Endothelial cell of umbilical vein (primary cell): ENCODE data around the gene RC3H1. TPM values are rescaled to one million over a fixed set of nuclear protein-coding genes. Genes with fewer than 3 reads are reported as not detected.

Experiments used
- BruUV-seq: library from RNA; stranded (reverse); fragments of 400-500 nt; replicated peaks from 2 replicates; lab custom pipeline; 2021; lab: Mats Ljungman, UMichigan
- CTCF ChIA-PET: fragments of 300-600, 350-600 bp; sonication (Branson Sonifier 250); formaldehyde crosslinking; loops from one replicate; lab custom pipeline; 2021; ENCODE audit warnings: antibody characterized with exemption, inconsistent platforms; lab: Charles Lee
- POLR2A ChIA-PET: fragments of 300-600, 350-600 bp; sonication (Branson Sonifier 250); formaldehyde crosslinking; loops from one replicate; lab custom pipeline; 2021; ENCODE audit warnings: antibody characterized with exemption, inconsistent platforms; lab: Charles Lee
- DNase-seq: peaks from one replicate; pipeline ENCODE4 v3.0.0-alpha.2; 2011; ENCODE audit warnings: low read depth, low spot score
- FAIRE-seq: peaks from 2 replicates; lab custom pipeline; 2011; peaks lifted over from hg19 to GRCh38; lab: Jason Lieb, UNC
- H2AFZ ChIP-seq: 2 replicates; pipeline ENCODE4 v1.6.0; 2012; ENCODE audit warnings: low read depth, low read length, control low read depth, inconsistent platforms
- H3K27ac ChIP-seq: 2 replicates; pipeline ENCODE4 v1.5.1; 2011; ENCODE audit warnings: low read depth, mild to moderate bottlenecking, control low read depth, low read length, moderate library complexity; ENCODE audit not compliant: insufficient read depth
- H3K27me3 ChIP-seq, 2 experiments: 2 replicates each; pipeline versions ENCODE4 v1.6.0 to v1.6.1; 2011; ENCODE audit warnings: low read length in 2 of 2, mixed read lengths in 1 of 2; ENCODE audit not compliant: control insufficient read depth in 2 of 2, insufficient read depth in 2 of 2
- H3K36me3 ChIP-seq, 2 experiments: 2 replicates in 1 of 2; 3 replicates in 1 of 2; pipeline ENCODE4 v1.5.1; 2011; ENCODE audit warnings: low read length in 2 of 2, mild to moderate bottlenecking in 1 of 2, moderate library complexity in 1 of 2; ENCODE audit not compliant: control insufficient read depth in 2 of 2, insufficient read depth in 2 of 2; ENCODE audit errors: extremely low read depth in 1 of 2
- H3K4me1 ChIP-seq: 3 replicates; pipeline ENCODE4 v1.5.1; 2011; ENCODE audit warnings: mild to moderate bottlenecking, low read length; ENCODE audit not compliant: control insufficient read depth, insufficient read depth; ENCODE audit errors: extremely low read depth
- H3K4me2 ChIP-seq: 2 replicates; pipeline ENCODE4 v1.6.1; 2011; ENCODE audit warnings: low read length, control low read depth, mixed read lengths; ENCODE audit not compliant: insufficient read depth
- H3K4me3 ChIP-seq, 3 experiments: fragments of 200-600 bp in 1 of 3; sonication (generic), shearing (Covaris generic) in 1 of 3; replicated peaks in 1 of 3; 2 replicates each; pipeline ENCODE4 v1.5.1; 2011 to 2016; ENCODE audit warnings: control low read depth in 3 of 3, low read length in 3 of 3, mild to moderate bottlenecking in 2 of 3, inconsistent platforms in 1 of 3, low read depth in 1 of 3, moderate library complexity in 1 of 3; ENCODE audit not compliant: insufficient read depth in 1 of 3
- H3K79me2 ChIP-seq: 2 replicates; pipeline ENCODE4 v1.6.0; 2012; ENCODE audit warnings: low read length, inconsistent platforms; ENCODE audit not compliant: control insufficient read depth, insufficient read depth
- H3K9ac ChIP-seq: replicated peaks from 2 replicates; pipeline ENCODE3; 2011; ENCODE audit warnings: low read length, control low read depth; ENCODE audit not compliant: insufficient read depth; ENCODE audit errors: extremely low read depth
- H3K9me1 ChIP-seq: replicated peaks from 3 replicates; pipeline ENCODE4 v1.6.0; 2011; ENCODE audit warnings: mild to moderate bottlenecking, low read length; ENCODE audit not compliant: control insufficient read depth, insufficient read depth; ENCODE audit errors: extremely low read depth
- H3K9me3 ChIP-seq: replicated peaks from 2 replicates; pipeline ENCODE4 v1.5.1; 2012; ENCODE audit warnings: low read length, inconsistent platforms; ENCODE audit not compliant: control insufficient read depth, insufficient read depth
- H4K20me1 ChIP-seq: replicated peaks from 2 replicates; pipeline ENCODE3; 2011; ENCODE audit warnings: mild to moderate bottlenecking, low read length; ENCODE audit not compliant: control insufficient read depth, insufficient read depth; ENCODE audit errors: extremely low read depth
- EZH2 ChIP-seq: IDR thresholded peaks from 2 replicates; pipeline ENCODE4 v1.6.1; 2012; ENCODE audit warnings: borderline replicate concordance, low read depth, mild to moderate bottlenecking, moderate library complexity, low read length, inconsistent platforms; ENCODE audit not compliant: severe bottlenecking
- FOS ChIP-seq: IDR thresholded peaks from 2 replicates; pipeline ENCODE4 v1.6.1; 2011; ENCODE audit warnings: mild to moderate bottlenecking, low read length, moderate library complexity, borderline replicate concordance; ENCODE audit not compliant: insufficient read depth
- GATA2 ChIP-seq: IDR thresholded peaks from 2 replicates; pipeline ENCODE4 v1.7.0; 2011; ENCODE audit warnings: low read depth, mild to moderate bottlenecking, moderate library complexity, mixed read lengths, low read length; ENCODE audit not compliant: insufficient read length, insufficient read depth
- JUN ChIP-seq: IDR thresholded peaks from 2 replicates; pipeline ENCODE4 v1.6.1; 2011; ENCODE audit warnings: borderline replicate concordance, low read depth; ENCODE audit not compliant: insufficient read length, insufficient read depth
- MYC ChIP-seq: IDR thresholded peaks from one replicate; pipeline ENCODE4 v1.6.1; 2011; ENCODE audit warnings: mild to moderate bottlenecking, low read depth, low read length
- POLR2A ChIP-seq: IDR thresholded peaks from 2 replicates; pipeline ENCODE4 v1.6.1; 2012; ENCODE audit warnings: low read depth, mild to moderate bottlenecking, control low read depth, low read length
- POLR2AphosphoS5 ChIP-seq: IDR thresholded peaks from 2 replicates; pipeline ENCODE4 v1.6.1; 2012; ENCODE audit warnings: low read depth, mild to moderate bottlenecking, control low read depth, low read length, moderate library complexity; ENCODE audit not compliant: insufficient read depth
- dilution Hi-C: fragments of 300-500 bp; cut with MboI; formaldehyde crosslinking; loops from one replicate; pipeline ENCODE4 v1.15.0; 2019; ENCODE audit warnings: low sequenced_read_pairs; ENCODE audit not compliant: extremely low pct_ligation_motif_present
- intact Hi-C: fragments of 100-400 bp; cut with micrococcal nuclease; formaldehyde crosslinking; loops from one replicate; pipeline ENCODE4 v1.10.0; 2022
- polyA plus RNA-seq, 4 experiments: library from polyadenylated mRNA; depleted of rRNA in 3 of 4; stranded (reverse) in 3 of 4; unstranded in 1 of 4; fragments of >200 nt; gene quantifications; 2 replicates each; pipeline versions ENCODE4 v1.2.1 to v1.2.3, GENCODE V29; 2011 to 2012; ENCODE audit warnings: missing spikeins in 1 of 4
- total RNA-seq: library from RNA; stranded (reverse); gene quantifications from 2 replicates; pipeline ENCODE4 v1.2.3, GENCODE V29; 2021
- TF ChIP-seq, protein P1 (sequence below): IDR thresholded peaks from 2 replicates; pipeline ENCODE4 v1.6.1; 2011; ENCODE audit not compliant: insufficient read depth, insufficient read length
- TF ChIP-seq, protein P2 (sequence below), 2 donors: IDR thresholded peaks; 1 replicate in 1 of 2; 2 replicates in 1 of 2; pipeline ENCODE4 v1.5.1; 2011; ENCODE audit warnings: low read length in 2 of 2, mild to moderate bottlenecking in 2 of 2, moderate library complexity in 2 of 2, control low read depth in 1 of 2, inconsistent platforms in 1 of 2, low read depth in 1 of 2; ENCODE audit not compliant: insufficient read depth in 1 of 2; ENCODE audit errors: extremely low read depth in 1 of 2

The RC3H1 gene
- total and polyA plus RNA-seq, 2 donors (not counting 3 experiments of a cell fraction or from before 2014, with no cell fraction given) = 7.0 to 41.4 TPM

DNA sequence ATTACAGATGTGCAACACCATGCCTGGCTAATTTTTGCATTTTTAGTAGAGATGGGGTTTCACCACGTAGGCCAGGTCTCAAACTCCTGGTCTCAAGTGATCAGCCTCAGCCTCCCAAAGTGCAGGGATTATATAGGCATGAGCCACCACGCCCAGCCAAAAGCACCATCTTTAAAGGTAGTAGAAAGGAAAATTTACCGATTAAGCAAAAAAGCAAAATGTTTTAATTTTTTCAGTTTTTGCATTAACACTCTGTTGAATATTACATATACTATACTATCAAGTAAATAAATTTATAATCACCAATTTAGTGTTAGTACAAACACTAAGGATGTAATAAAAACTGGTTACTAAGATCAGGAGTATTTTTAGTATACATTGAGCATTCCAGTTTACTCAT lies 20.6 kb downstream of the RC3H1 start:
- TF ChIP-seq JUN (no peak), GATA2 (no peak), FOS (no peak), MYC (no peak), POLR2A (no peak), POLR2AphosphoS5 (no peak), EZH2 (no peak)
- TF ChIP-seq, protein P1, sequence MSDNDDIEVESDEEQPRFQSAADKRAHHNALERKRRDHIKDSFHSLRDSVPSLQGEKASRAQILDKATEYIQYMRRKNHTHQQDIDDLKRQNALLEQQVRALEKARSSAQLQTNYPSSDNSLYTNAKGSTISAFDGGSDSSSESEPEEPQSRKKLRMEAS = no peak
- TF ChIP-seq, protein P2, sequence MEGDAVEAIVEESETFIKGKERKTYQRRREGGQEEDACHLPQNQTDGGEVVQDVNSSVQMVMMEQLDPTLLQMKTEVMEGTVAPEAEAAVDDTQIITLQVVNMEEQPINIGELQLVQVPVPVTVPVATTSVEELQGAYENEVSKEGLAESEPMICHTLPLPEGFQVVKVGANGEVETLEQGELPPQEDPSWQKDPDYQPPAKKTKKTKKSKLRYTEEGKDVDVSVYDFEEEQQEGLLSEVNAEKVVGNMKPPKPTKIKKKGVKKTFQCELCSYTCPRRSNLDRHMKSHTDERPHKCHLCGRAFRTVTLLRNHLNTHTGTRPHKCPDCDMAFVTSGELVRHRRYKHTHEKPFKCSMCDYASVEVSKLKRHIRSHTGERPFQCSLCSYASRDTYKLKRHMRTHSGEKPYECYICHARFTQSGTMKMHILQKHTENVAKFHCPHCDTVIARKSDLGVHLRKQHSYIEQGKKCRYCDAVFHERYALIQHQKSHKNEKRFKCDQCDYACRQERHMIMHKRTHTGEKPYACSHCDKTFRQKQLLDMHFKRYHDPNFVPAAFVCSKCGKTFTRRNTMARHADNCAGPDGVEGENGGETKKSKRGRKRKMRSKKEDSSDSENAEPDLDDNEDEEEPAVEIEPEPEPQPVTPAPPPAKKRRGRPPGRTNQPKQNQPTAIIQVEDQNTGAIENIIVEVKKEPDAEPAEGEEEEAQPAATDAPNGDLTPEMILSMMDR (IDR thresholded peaks at IDR 0.05; ENCODE audit: extremely low read depth in 1 of 2, insufficient read depth in 1 of 2, low read depth in 1 of 2, low read length in 2 of 2) = no peak
- intact Hi-C loops (no loop called here), dilution Hi-C loops (no loop called here)
- ChIA-PET CTCF (no interaction called here), POLR2A (no interaction called here)
- FAIRE-seq (no peak), DNase-seq (no peak)
- H3K27me3 ChIP-seq = no peaks in the 10 kb centered on the region
- no peak overlapping the region for H3K9ac ChIP-seq
- no peak overlapping the region for H2AFZ ChIP-seq
- H3K4me3 ChIP-seq = no peak overlapping the region
- no peaks in the 10 kb centered on the region for H3K9me1 ChIP-seq
- no peak overlapping the region for H3K27ac ChIP-seq
- no peaks in the 10 kb centered on the region for H3K4me1 ChIP-seq
- peaks cover 85% of the 10 kb centered on the region for H3K79me2 ChIP-seq
- H3K36me3 ChIP-seq = no peaks in the 10 kb centered on the region
- H3K4me2 ChIP-seq = no peak overlapping the region
- H3K9me3 ChIP-seq = no peaks in the 10 kb centered on the region
- BruUV-seq = no TSS peak
- peaks cover 18% of the 10 kb centered on the region for H4K20me1 ChIP-seq
